H1 (cell line): Measurements from ENCODE around the gene OTOS. TPM values are rescaled to one million over a fixed set of nuclear protein-coding genes. Genes with fewer than 3 reads are reported as not detected.

Experiments used
- CTCF ChIA-PET: fragments of 300-600 bp; sonication (Branson Sonifier 250); formaldehyde crosslinking; loops from one replicate; lab custom pipeline; 2021; ENCODE audit not compliant: partially characterized antibody; lab: Charles Lee
- POLR2A ChIA-PET: fragments of 300-600 bp; sonication (Branson Sonifier 250); formaldehyde crosslinking; loops from one replicate; lab custom pipeline; 2021; ENCODE audit warnings: inconsistent platforms; ENCODE audit not compliant: partially characterized antibody; lab: Charles Lee
- DNase-seq, 2 experiments: peaks; one replicate each; pipeline versions ENCODE4 v3.0.0 to v3.0.0-alpha.2; 2010 to 2022; ENCODE audit warnings: low spot score in 2 of 2, low read depth in 1 of 2, mixed read lengths in 1 of 2
- FAIRE-seq: peaks from 2 replicates; lab custom pipeline; 2011; peaks lifted over from hg19 to GRCh38; lab: Jason Lieb, UNC
- H2AFZ ChIP-seq: 2 replicates; pipeline ENCODE4 v1.8.1; 2012; ENCODE audit warnings: low read length, inconsistent platforms
- H2AK5ac ChIP-seq: 2 replicates; pipeline ENCODE4 v1.6.1; 2013; ENCODE audit warnings: low read depth, low read length
- H2BK120ac ChIP-seq: replicated peaks from 2 replicates; pipeline ENCODE3; 2013; ENCODE audit warnings: low read depth, low read length, inconsistent platforms
- H2BK12ac ChIP-seq: 2 replicates; pipeline ENCODE4 v1.6.1; 2013; ENCODE audit warnings: low read depth, low read length
- H2BK15ac ChIP-seq: 2 replicates; pipeline ENCODE4 v1.6.1; 2013; ENCODE audit warnings: low read length
- H2BK20ac ChIP-seq: 2 replicates; pipeline ENCODE4 v1.6.1; 2013; ENCODE audit warnings: low read length
- H2BK5ac ChIP-seq: 2 replicates; pipeline ENCODE4 v1.6.1; 2013; ENCODE audit warnings: low read depth, low read length
- H3K14ac ChIP-seq: 2 replicates; pipeline ENCODE4 v1.6.1; 2013; ENCODE audit warnings: inconsistent platforms; ENCODE audit not compliant: insufficient read length
- H3K18ac ChIP-seq: 2 replicates; pipeline ENCODE4 v1.6.1; 2013; ENCODE audit warnings: low read length; ENCODE audit errors: extremely low read depth
- H3K23ac ChIP-seq: 2 replicates; pipeline ENCODE4 v1.6.1; 2013; ENCODE audit warnings: inconsistent platforms; ENCODE audit not compliant: insufficient read length
- H3K23me2 ChIP-seq: 2 replicates; pipeline ENCODE4 v1.6.1; 2013; ENCODE audit warnings: low read depth, low read length
- H3K27ac ChIP-seq: 2 replicates; pipeline ENCODE4 v1.6.1; 2011; ENCODE audit warnings: low read depth, low read length, inconsistent platforms
- H3K27me3 ChIP-seq, 4 experiments: replicated peaks in 1 of 4; 1 replicate in 1 of 4; 2 replicates in 3 of 4; pipeline versions ENCODE4 v1.6.1 to v1.8.1; 2011 to 2013; ENCODE audit warnings: low read length in 3 of 4, mild to moderate bottlenecking in 3 of 4, inconsistent platforms in 2 of 4, mixed read lengths in 2 of 4, moderate library complexity in 1 of 4; ENCODE audit not compliant: control insufficient read depth in 3 of 4, insufficient read depth in 3 of 4; ENCODE audit errors: extremely low read depth in 1 of 4
- H3K36me3 ChIP-seq, 4 experiments: 2 replicates each; pipeline versions ENCODE4 v1.6.1 to v1.8.1; 2011 to 2013; ENCODE audit warnings: mild to moderate bottlenecking in 4 of 4, low read length in 3 of 4, moderate library complexity in 2 of 4, control low read depth in 1 of 4, inconsistent platforms in 1 of 4; ENCODE audit not compliant: insufficient read depth in 4 of 4, control insufficient read depth in 2 of 4
- H3K4ac ChIP-seq: replicated peaks from 2 replicates; pipeline ENCODE3; 2013; ENCODE audit warnings: low read length, low read depth, mixed read lengths, inconsistent platforms; ENCODE audit not compliant: insufficient read length
- H3K4me1 ChIP-seq, 4 experiments: replicated peaks in 1 of 4; 1 replicate in 1 of 4; 2 replicates in 3 of 4; pipeline versions ENCODE4 v1.6.1 to v1.8.1; 2011 to 2013; ENCODE audit warnings: low read length in 3 of 4, inconsistent platforms in 2 of 4, mixed read lengths in 1 of 4; ENCODE audit not compliant: insufficient read depth in 4 of 4, control insufficient read depth in 3 of 4
- H3K4me2 ChIP-seq, 2 experiments: 2 replicates each; pipeline versions ENCODE4 v1.6.1 to v1.8.1; 2011 to 2013; ENCODE audit warnings: low read depth in 2 of 2, low read length in 2 of 2, control low read depth in 1 of 2, inconsistent platforms in 1 of 2, mild to moderate bottlenecking in 1 of 2; ENCODE audit not compliant: insufficient read depth in 1 of 2
- H3K4me3 ChIP-seq, 4 experiments: fragments of 200-600, 300-600 bp in 1 of 4; sonication (generic), shearing (Covaris generic), sonication (Bioruptor Twin) in 1 of 4; 2 replicates each; pipeline versions ENCODE4 v1.5.1 to v1.8.1; 2011 to 2016; ENCODE audit warnings: low read length in 4 of 4, low read depth in 3 of 4, control low read depth in 2 of 4, inconsistent platforms in 2 of 4, mild to moderate bottlenecking in 2 of 4, mixed read lengths in 1 of 4, moderate library complexity in 1 of 4; ENCODE audit not compliant: insufficient read depth in 2 of 4; ENCODE audit errors: extremely low read depth in 1 of 4
- H3K56ac ChIP-seq: replicated peaks from 2 replicates; pipeline ENCODE3; 2013; ENCODE audit warnings: low read depth, mild to moderate bottlenecking, mixed read lengths, low read length, inconsistent platforms; ENCODE audit not compliant: insufficient read length
- H3K79me1 ChIP-seq: 2 replicates; pipeline ENCODE4 v1.6.1; 2013; ENCODE audit warnings: low read depth, low read length, control low read depth
- H3K79me2 ChIP-seq, 2 experiments: 2 replicates each; pipeline versions ENCODE4 v1.6.1 to v1.8.1; 2012 to 2013; ENCODE audit warnings: low read length in 2 of 2, mild to moderate bottlenecking in 2 of 2, inconsistent platforms in 1 of 2; ENCODE audit not compliant: insufficient read depth in 2 of 2, control insufficient read depth in 1 of 2
- H3K9ac ChIP-seq, 4 experiments: replicated peaks in 1 of 4; 1 replicate in 1 of 4; 2 replicates in 3 of 4; pipeline versions ENCODE4 v1.6.1 to v1.8.1; 2011 to 2013; ENCODE audit warnings: low read depth in 3 of 4, low read length in 3 of 4, control low read depth in 2 of 4, mild to moderate bottlenecking in 2 of 4, moderate library complexity in 2 of 4, inconsistent platforms in 1 of 4; ENCODE audit errors: extremely low read depth in 1 of 4
- H3K9me3 ChIP-seq, 2 experiments: 2 replicates each; pipeline versions ENCODE4 v1.6.1 to v1.8.1; 2012 to 2013; ENCODE audit warnings: mild to moderate bottlenecking in 2 of 2, moderate library complexity in 2 of 2, control low read depth in 1 of 2, inconsistent platforms in 1 of 2, low read depth in 1 of 2, low read length in 1 of 2, mixed read lengths in 1 of 2; ENCODE audit not compliant: insufficient read depth in 2 of 2
- H4K20me1 ChIP-seq, 2 experiments: replicated peaks in 1 of 2; 2 replicates each; pipeline versions ENCODE3 to v1.8.1; 2011 to 2013; ENCODE audit warnings: inconsistent platforms in 2 of 2, low read length in 2 of 2, mild to moderate bottlenecking in 1 of 2; ENCODE audit not compliant: insufficient read depth in 2 of 2, control insufficient read depth in 1 of 2
- H4K5ac ChIP-seq: 2 replicates; pipeline ENCODE4 v1.6.1; 2013; ENCODE audit warnings: low read length, low read depth, mixed read lengths, inconsistent platforms; ENCODE audit not compliant: insufficient read length
- H4K8ac ChIP-seq: 2 replicates; pipeline ENCODE4 v1.8.0; 2013; ENCODE audit warnings: mild to moderate bottlenecking, moderate library complexity, low read length, inconsistent platforms; ENCODE audit not compliant: insufficient read depth; ENCODE audit errors: extremely low read depth
- H4K91ac ChIP-seq: replicated peaks from 2 replicates; pipeline ENCODE3; 2013; ENCODE audit warnings: low read length, mixed read lengths, inconsistent platforms; ENCODE audit not compliant: insufficient read length
- CHD1 ChIP-seq: IDR thresholded peaks from 2 replicates; pipeline ENCODE4 v1.6.1; 2012; ENCODE audit warnings: low read depth, low read length, improper control_type of control experiment
- MAX ChIP-seq: IDR thresholded peaks from 2 replicates; pipeline ENCODE4 v1.6.1; 2012; ENCODE audit warnings: inconsistent platforms
- RNF2 ChIP-seq: fragments of 200-900, 300-1000 bp; sonication (generic); IDR thresholded peaks from 2 replicates; pipeline ENCODE4 v1.7.1; 2016; ENCODE audit warnings: borderline replicate concordance, low read depth, mild to moderate bottlenecking, antibody characterized with exemption, low read length; ENCODE audit not compliant: poor library complexity, severe bottlenecking; ENCODE audit errors: missing control alignments
- TEAD4 ChIP-seq: IDR thresholded peaks from 2 replicates; pipeline ENCODE4 v1.6.1; 2012; ENCODE audit warnings: low read depth, low read length, inconsistent platforms, mixed read lengths
- WGBS, 2 experiments: shearing (Covaris generic) in 1 of 2; methylation state at CpG; one replicate each; pipeline versions ENCODE4 v1.1.6 to v1.1.7; 2013 to 2015; ENCODE audit warnings: low lambda C conversion rate in 2 of 2, mixed read lengths in 2 of 2, inconsistent platforms in 1 of 2, low coverage in 1 of 2, missing lambda C conversion rate in 1 of 2; ENCODE audit not compliant: insufficient replicate concordance in 2 of 2, insufficient coverage in 1 of 2, insufficient read length in 1 of 2; ENCODE audit errors: extremely low coverage in 1 of 2, missing lambda C conversion rate in 1 of 2; 5-methylcytosine and 5-hydroxymethylcytosine counted together
- polyA plus RNA-seq, 7 experiments: library from polyadenylated mRNA; depleted of rRNA in 3 of 7; stranded (reverse) in 5 of 7; unstranded in 2 of 7; fragments of >200 nt in 5 of 7; fragments of 200-250 nt in 2 of 7; gene quantifications; 1 replicate in 5 of 7; 2 replicates in 1 of 7; 4 replicates in 1 of 7; pipeline versions ENCODE4 v1.2.1 to v1.2.3, GENCODE V29; 2011 to 2013; ENCODE audit warnings: missing spikeins in 2 of 7, mixed read lengths in 2 of 7
- total RNA-seq: library from RNA; stranded (reverse); fragmentation: NEBNext Ultra II Directional; extraction: Animal tissue kit (Norgen Biotek cat#: 25700); gene quantifications from 2 replicates; pipeline ENCODE4 v1.2.1, GENCODE V29; 2021
- TF ChIP-seq, protein P1 (sequence below): IDR thresholded peaks from 2 replicates; pipeline ENCODE4 v1.6.1; 2012; ENCODE audit warnings: low read length, inconsistent platforms

OTOS gene
- total and polyA plus RNA-seq, 2 of the 8 experiments (the other 6 are each of a cell fraction or from before 2014, with no cell fraction given) = 0.17 TPM; not detected in 1

DNA sequence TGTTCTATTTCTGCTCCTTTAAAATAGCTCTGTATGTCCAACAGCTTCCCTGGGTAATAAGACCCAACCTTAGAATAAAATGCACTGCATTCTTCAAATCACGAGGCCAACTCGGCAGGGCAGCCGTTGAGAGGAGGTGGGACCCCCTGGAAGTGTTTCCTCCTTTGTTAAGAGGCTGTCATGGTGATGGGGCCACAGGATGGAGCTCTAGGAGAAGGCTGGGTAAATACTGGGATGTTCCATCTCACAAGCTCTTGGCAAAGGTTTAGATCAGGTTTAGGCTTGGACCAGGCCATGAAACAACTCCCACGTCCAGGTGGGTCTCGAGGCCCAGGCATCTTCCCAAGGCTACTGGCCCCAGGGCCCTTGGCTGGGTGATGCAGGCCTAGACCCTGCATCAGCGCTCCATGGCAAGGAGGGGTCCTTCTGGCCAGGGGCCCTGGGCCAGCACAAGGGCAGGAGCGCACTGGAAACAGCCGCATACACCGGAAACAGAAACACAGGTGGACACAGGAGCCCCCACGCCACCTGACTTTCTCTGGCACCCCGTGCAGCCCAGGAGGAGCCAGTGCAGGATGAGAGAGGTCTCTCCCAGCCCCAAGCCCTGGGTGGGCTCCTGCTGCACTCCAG lies 38.8 kb upstream of the OTOS start:
- Histone ChIP-seq H4K91ac (no peak overlapping the region), H4K8ac (no peak overlapping the region; the same call in 1 of the 2 replicates), H3K56ac (no peak overlapping the region), H3K4me1 (no peaks in the 10 kb centered on the region; a peak in 1 of 7 replicates), H3K9ac (no peak overlapping the region), H3K9me3 (no peaks in the 10 kb centered on the region), H2AK5ac (no peak overlapping the region), H2BK5ac (no peak overlapping the region), H2AFZ (no peak overlapping the region), H3K14ac (no peak overlapping the region), H2BK120ac (no peak overlapping the region), H3K4ac (no peak overlapping the region), H4K20me1 (no peaks in the 10 kb centered on the region), H3K27me3 (0 out of 7 replicates have a peak, but pooled peaks cover 0 to 3% (median 0%) of the 10 kb centered on the region in 4 experiments), H3K18ac (no peak overlapping the region), H3K23me2 (no peaks in the 10 kb centered on the region; the same call in 1 of the 2 replicates), H3K4me3 (no peak overlapping the region), H3K36me3 (no peaks in the 10 kb centered on the region), H3K23ac (no peak overlapping the region), H2BK12ac (no peak overlapping the region), H3K27ac (no peak overlapping the region), H3K4me2 (no peak overlapping the region), H4K5ac (no peak overlapping the region), H3K79me2 (no peaks in the 10 kb centered on the region), H2BK15ac (no peak overlapping the region), H3K79me1 (no peaks in the 10 kb centered on the region), H2BK20ac (no peak overlapping the region)
- FAIRE-seq (no peak), DNase-seq (no peak)
- TF ChIP-seq, protein P1, sequence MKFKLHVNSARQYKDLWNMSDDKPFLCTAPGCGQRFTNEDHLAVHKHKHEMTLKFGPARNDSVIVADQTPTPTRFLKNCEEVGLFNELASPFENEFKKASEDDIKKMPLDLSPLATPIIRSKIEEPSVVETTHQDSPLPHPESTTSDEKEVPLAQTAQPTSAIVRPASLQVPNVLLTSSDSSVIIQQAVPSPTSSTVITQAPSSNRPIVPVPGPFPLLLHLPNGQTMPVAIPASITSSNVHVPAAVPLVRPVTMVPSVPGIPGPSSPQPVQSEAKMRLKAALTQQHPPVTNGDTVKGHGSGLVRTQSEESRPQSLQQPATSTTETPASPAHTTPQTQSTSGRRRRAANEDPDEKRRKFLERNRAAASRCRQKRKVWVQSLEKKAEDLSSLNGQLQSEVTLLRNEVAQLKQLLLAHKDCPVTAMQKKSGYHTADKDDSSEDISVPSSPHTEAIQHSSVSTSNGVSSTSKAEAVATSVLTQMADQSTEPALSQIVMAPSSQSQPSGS = no peak
- TF ChIP-seq TEAD4 = no peak
- TF ChIP-seq MAX = no peak
- no peak for TF ChIP-seq RNF2
- no peak for TF ChIP-seq CHD1
- WGBS, 2 experiments = 92% methylated on average over 11 of the region's 11 CpGs; no CpG with 5 or more reads in 1 of the 2 experiments
- POLR2A ChIA-PET = no interaction called here
- CTCF ChIA-PET = no interaction called here
